ENCODE data around the gene CD151.

The CD151 gene

GRCh38 chr11:800473-800872, 32.3 kb upstream of the CD151 start:
- TF ChIP-seq CTCF (IDR thresholded peaks at IDR 0.05), result no peak

GRCh38 chr11:801097-801780, 31.5 kb upstream of the CD151 start:
- TF ChIP-seq CTCF (IDR thresholded peaks at IDR 0.05), result no peak

- no peak for TF ChIP-seq CTCF (IDR thresholded peaks at IDR 0.05)
Measured at GRCh38 chr11:802018-802617, 30.6 kb upstream of the CD151 start.

- TF ChIP-seq CTCF (IDR thresholded peaks at IDR 0.05), result no peak
Measured at GRCh38 chr11:802693-803466, 29.9 kb upstream of the CD151 start.

- no peak for TF ChIP-seq CTCF (IDR thresholded peaks at IDR 0.05)
Measured at GRCh38 chr11:803467-803742, 29.3 kb upstream of the CD151 start.

- TF ChIP-seq CTCF (IDR thresholded peaks at IDR 0.05), result no peak
Measured at GRCh38 chr11:803770-804598, 28.8 kb upstream of the CD151 start.

- TF ChIP-seq CTCF (IDR thresholded peaks at IDR 0.05), result no peak
Measured at GRCh38 chr11:804599-804964, 28.2 kb upstream of the CD151 start.

Measured in LNCAP (cell line).